ENCODE measurements around the gene TMEM86A.

The TMEM86A gene

GRCh38 chr11:18731949-18732821 is 33.6 kb downstream of the TMEM86A start:
- CTCF ChIA-PET = interaction anchor here (0.7 to 1.4 kb wide), 6 partner anchors 8 to 191 kb away, joined by 3 to 4 read pairs (median 3); no protein-coding TSS in a partner anchor
- POLR2A ChIA-PET = interaction anchor here (0.7 kb wide), 1 partner anchor 206 kb away, joined by 3 read pairs; no protein-coding TSS in a partner anchor
- no peak for TF ChIP-seq NFRKB (IDR thresholded peaks at IDR 0.05)
- TF ChIP-seq SUZ12 (IDR thresholded peaks at IDR 0.05) = no peak
- TF ChIP-seq FOXA1 (IDR thresholded peaks at IDR 0.05) = no peak
- no peak for TF ChIP-seq FOXK2 (IDR thresholded peaks at IDR 0.05)
- TF ChIP-seq BHLHE40 (IDR thresholded peaks at IDR 0.05; ENCODE audit: borderline replicate concordance) = no peak
- TF ChIP-seq CTBP1 (IDR thresholded peaks at IDR 0.05; ENCODE audit: borderline replicate concordance) = no peak
- TF ChIP-seq ZNF384 (IDR thresholded peaks at IDR 0.05) = no peak
- no peak for TF ChIP-seq LEF1 (IDR thresholded peaks at IDR 0.05; ENCODE audit: borderline replicate concordance)
- no peak for TF ChIP-seq FOXM1 (IDR thresholded peaks at IDR 0.05; ENCODE audit: borderline replicate concordance)
- TF ChIP-seq SP1 (IDR thresholded peaks at IDR 0.05) = no peak
- TF ChIP-seq TARDBP (IDR thresholded peaks at IDR 0.05) = no peak
- TF ChIP-seq ARNT (IDR thresholded peaks at IDR 0.05) = no peak
- DNase-seq (ENCODE audit: extremely low spot score) = peak; percentile 63

- TF ChIP-seq ARNT (IDR thresholded peaks at IDR 0.05) = no peak
- no peak for TF ChIP-seq BHLHE40 (IDR thresholded peaks at IDR 0.05; ENCODE audit: borderline replicate concordance)
- no peak for TF ChIP-seq SP1 (IDR thresholded peaks at IDR 0.05)
- no peak for TF ChIP-seq NFRKB (IDR thresholded peaks at IDR 0.05)
- no peak for TF ChIP-seq CTBP1 (IDR thresholded peaks at IDR 0.05; ENCODE audit: borderline replicate concordance)
- no peak for TF ChIP-seq HDGF (IDR thresholded peaks at IDR 0.05; ENCODE audit: borderline replicate concordance)
- TF ChIP-seq ZNF384 (IDR thresholded peaks at IDR 0.05) = no peak
- DNase-seq (ENCODE audit: extremely low spot score) = no peak
- POLR2A ChIA-PET = no interaction called here
- CTCF ChIA-PET = no interaction called here
Observed at GRCh38 chr11:18733202-18733601, 34.6 kb downstream of the TMEM86A start.

GRCh38 chr11:18736590-18737148 is 38.1 kb downstream of the TMEM86A start:
- no peak for DNase-seq (ENCODE audit: extremely low spot score)
- no peak for TF ChIP-seq FOXA1 (IDR thresholded peaks at IDR 0.05)
- TF ChIP-seq TARDBP (IDR thresholded peaks at IDR 0.05) = no peak
- no peak for TF ChIP-seq ZNF384 (IDR thresholded peaks at IDR 0.05)
- no peak for TF ChIP-seq ARNT (IDR thresholded peaks at IDR 0.05)
- no peak for TF ChIP-seq SP1 (IDR thresholded peaks at IDR 0.05)
- no peak for TF ChIP-seq HDGF (IDR thresholded peaks at IDR 0.05; ENCODE audit: borderline replicate concordance)
- no peak for TF ChIP-seq NFRKB (IDR thresholded peaks at IDR 0.05)
- TF ChIP-seq CTBP1 (IDR thresholded peaks at IDR 0.05; ENCODE audit: borderline replicate concordance) = no peak
- TF ChIP-seq PKNOX1 (IDR thresholded peaks at IDR 0.05) = no peak
- no peak for TF ChIP-seq FOXK2 (IDR thresholded peaks at IDR 0.05)
- TF ChIP-seq BHLHE40 (IDR thresholded peaks at IDR 0.05; ENCODE audit: borderline replicate concordance) = no peak
- no peak for TF ChIP-seq ELF4 (IDR thresholded peaks at IDR 0.05)
- no peak for TF ChIP-seq SUZ12 (IDR thresholded peaks at IDR 0.05)
- TF ChIP-seq LEF1 (IDR thresholded peaks at IDR 0.05; ENCODE audit: borderline replicate concordance) = no peak
- no peak for TF ChIP-seq L3MBTL2 (conservative IDR thresholded peaks at IDR 0.05)
- TF ChIP-seq FOXM1 (IDR thresholded peaks at IDR 0.05; ENCODE audit: borderline replicate concordance) = no peak
- CTCF ChIA-PET = no interaction called here
- POLR2A ChIA-PET = interaction anchor here (0.7 kb wide), 1 partner anchor 15 kb away, joined by 3 read pairs; no protein-coding TSS in a partner anchor

GRCh38 chr11:18737642-18738041 is 39.1 kb downstream of the TMEM86A start:
- DNase-seq (ENCODE audit: extremely low spot score) = no peak
- CTCF ChIA-PET = interaction anchor here (0.6 kb wide), 1 partner anchor 373 kb away, joined by 5 read pairs; no protein-coding TSS in a partner anchor
- POLR2A ChIA-PET = no interaction called here
- TF ChIP-seq SP1 (IDR thresholded peaks at IDR 0.05) (no peak), CTBP1 (IDR thresholded peaks at IDR 0.05; ENCODE audit: borderline replicate concordance) (no peak), FOXA1 (IDR thresholded peaks at IDR 0.05) (no peak), BHLHE40 (IDR thresholded peaks at IDR 0.05; ENCODE audit: borderline replicate concordance) (no peak), ARNT (IDR thresholded peaks at IDR 0.05) (no peak), SUZ12 (IDR thresholded peaks at IDR 0.05) (no peak), ELF4 (IDR thresholded peaks at IDR 0.05) (no peak), ZNF384 (IDR thresholded peaks at IDR 0.05) (no peak), LEF1 (IDR thresholded peaks at IDR 0.05; ENCODE audit: borderline replicate concordance) (no peak), FOXK2 (IDR thresholded peaks at IDR 0.05) (no peak)

GRCh38 chr11:18739685-18740084 is 41.1 kb downstream of the TMEM86A start:
- POLR2A ChIA-PET = interaction anchor here (1.5 to 1.7 kb wide), 2 partner anchors 18 to 213 kb away, joined by 4 to 5 read pairs; partner anchors contain the start of gene TSG101

GRCh38 chr11:18741783-18742182 is 43.2 kb downstream of the TMEM86A start:
- POLR2A ChIA-PET = no interaction called here
- TF ChIP-seq L3MBTL2 (conservative IDR thresholded peaks at IDR 0.05) (no peak), NFRKB (IDR thresholded peaks at IDR 0.05) (no peak), LEF1 (IDR thresholded peaks at IDR 0.05; ENCODE audit: borderline replicate concordance) (no peak), FOXA1 (IDR thresholded peaks at IDR 0.05) (no peak), TARDBP (IDR thresholded peaks at IDR 0.05) (no peak), ARNT (IDR thresholded peaks at IDR 0.05) (no peak), ELF4 (IDR thresholded peaks at IDR 0.05) (no peak), FOXM1 (IDR thresholded peaks at IDR 0.05; ENCODE audit: borderline replicate concordance) (no peak)
- CTCF ChIA-PET = no interaction called here
- no peak for DNase-seq (ENCODE audit: extremely low spot score)

More at GRCh38 chr11:18739685-18740084, 41.1 kb downstream of the TMEM86A start:
- TF ChIP-seq ELF4 (IDR thresholded peaks at IDR 0.05) (no peak), BHLHE40 (IDR thresholded peaks at IDR 0.05; ENCODE audit: borderline replicate concordance) (no peak), CTBP1 (IDR thresholded peaks at IDR 0.05; ENCODE audit: borderline replicate concordance) (no peak)
- CTCF ChIA-PET = interaction anchor here (0.7 to 1.2 kb wide), 3 partner anchors 8 to 18 kb away, joined by 3 read pairs; no protein-coding TSS in a partner anchor
- no peak for DNase-seq (ENCODE audit: extremely low spot score)

- ChIA-PET CTCF (no interaction called here), POLR2A (interaction anchor here (1.2 kb wide), 1 partner anchor 109 kb away, joined by 3 read pairs; the partner anchor contains the start of gene SPTY2D1)
- no peak for DNase-seq (ENCODE audit: extremely low spot score)
- TF ChIP-seq TARDBP (IDR thresholded peaks at IDR 0.05) (no peak), SP1 (IDR thresholded peaks at IDR 0.05) (no peak), ARNT (IDR thresholded peaks at IDR 0.05) (no peak), FOXM1 (IDR thresholded peaks at IDR 0.05; ENCODE audit: borderline replicate concordance) (no peak), LEF1 (IDR thresholded peaks at IDR 0.05; ENCODE audit: borderline replicate concordance) (no peak), FOXK2 (IDR thresholded peaks at IDR 0.05) (no peak), CTBP1 (IDR thresholded peaks at IDR 0.05; ENCODE audit: borderline replicate concordance) (no peak), ZNF384 (IDR thresholded peaks at IDR 0.05) (no peak), HDGF (IDR thresholded peaks at IDR 0.05; ENCODE audit: borderline replicate concordance) (no peak), NFRKB (IDR thresholded peaks at IDR 0.05) (no peak), ELF4 (IDR thresholded peaks at IDR 0.05) (no peak)
Observed at GRCh38 chr11:18743365-18743764, 44.8 kb downstream of the TMEM86A start.

Data from HEK293T (cell line).